NCI-H187 (cell line): ENCODE data around the gene ZNF138.
"Not testable (repeated sequence)": the region's sequence is repeated elsewhere in the genome, so short reads cannot be mapped to it uniquely, and the experiment has no call there.

Source experiments
- DNase-seq, 2 experiments: peaks; one replicate each; lab custom pipeline; 2025; lab: John Stamatoyannopoulos, UW

Gene ZNF138

DNA sequence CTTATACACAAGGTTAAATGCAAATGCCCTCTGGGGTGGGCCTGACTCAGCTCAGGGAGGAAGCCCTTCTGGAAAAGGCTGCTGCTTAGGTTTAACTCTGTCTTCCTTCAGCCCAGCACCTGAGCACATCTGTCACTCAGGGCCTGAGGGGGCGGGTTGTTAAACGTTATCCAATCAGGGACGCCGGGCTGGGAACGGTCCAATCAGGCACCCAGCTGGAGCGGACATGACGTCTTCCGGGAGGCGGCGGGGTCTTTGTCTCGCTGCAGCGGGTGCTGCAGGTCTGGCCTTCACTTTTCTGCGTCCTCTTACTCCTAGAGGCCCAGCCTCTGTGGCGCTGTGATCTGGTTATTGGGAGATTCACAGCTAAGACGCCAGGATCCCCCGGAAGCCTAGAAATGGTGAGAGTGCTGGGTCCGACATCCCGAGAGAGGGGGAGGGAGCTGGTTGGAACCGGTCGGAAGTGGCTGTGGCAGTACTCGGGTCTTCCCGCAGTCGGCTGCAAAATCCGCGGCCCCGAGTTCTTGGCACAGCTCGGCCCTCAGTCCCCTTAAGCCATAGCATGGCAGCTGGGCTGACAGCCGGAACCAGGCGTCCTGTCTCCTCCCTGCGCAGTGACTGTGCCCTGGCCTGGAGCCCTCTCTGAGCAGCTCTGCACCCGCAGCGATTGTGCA lies at the start of gene ZNF138:
Gene ZNF138 (plus strand): TSS at position 258 of the 674 bp plus-strand sequence. CDS start 141 bp downstream, at position 399.
- peak; percentile 94 to 95 for DNase-seq

DNA sequence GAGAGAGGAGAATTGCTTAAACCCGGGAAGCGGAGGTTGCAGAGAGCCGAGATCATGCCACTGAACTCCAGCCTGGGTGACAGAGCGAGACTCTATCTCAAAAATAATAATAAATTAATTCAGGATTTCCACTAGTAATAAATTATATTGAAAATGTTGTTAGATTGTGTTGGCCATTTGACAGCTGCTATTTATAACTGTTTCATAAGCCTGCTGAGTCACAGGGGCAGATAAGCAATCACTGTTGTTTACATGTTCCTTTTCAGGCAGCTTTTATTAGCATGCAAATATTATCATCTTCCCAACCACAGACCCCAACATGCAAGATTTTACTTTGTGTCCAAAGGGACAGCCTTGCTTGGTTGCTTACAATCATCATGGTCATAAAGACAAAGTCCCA lies 49.5 kb upstream of the ZNF138 start:
- no peak for DNase-seq

GRCh38 chr7:64747802-64748201 lies 46.4 kb upstream of the ZNF138 start:
- DNase-seq: no peak

GRCh38 chr7:64753032-64753431 lies 41.2 kb upstream of the ZNF138 start:
- DNase-seq: no peak

DNA sequence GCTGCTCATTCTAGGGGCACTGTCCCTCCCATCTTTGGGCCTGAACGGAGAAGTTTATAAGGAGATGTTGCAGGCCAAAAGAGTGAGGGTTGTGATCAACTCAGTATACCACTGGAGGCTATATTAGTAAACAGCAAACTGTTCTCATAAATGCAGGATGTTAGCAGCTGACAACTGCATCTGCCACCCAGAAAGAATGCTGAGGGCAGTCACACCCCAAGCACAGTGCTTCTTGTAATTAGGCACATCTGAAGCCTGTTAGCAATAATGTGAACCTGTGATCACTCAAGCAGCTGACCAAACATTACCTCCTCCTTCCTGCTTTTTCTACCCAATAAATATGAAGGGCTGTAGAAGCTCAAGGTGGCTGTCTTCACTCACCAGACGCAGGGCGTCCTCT lies 38.4 kb upstream of the ZNF138 start:
- no peak for DNase-seq

GRCh38 chr7:64758151-64758550 lies 36.1 kb upstream of the ZNF138 start:
- DNase-seq: no peak

GRCh38 chr7:64768824-64769223 lies 25.4 kb upstream of the ZNF138 start:
- DNase-seq: no peak

GRCh38 chr7:64774204-64774842 lies 19.9 kb upstream of the ZNF138 start:
- no peak for DNase-seq

DNA sequence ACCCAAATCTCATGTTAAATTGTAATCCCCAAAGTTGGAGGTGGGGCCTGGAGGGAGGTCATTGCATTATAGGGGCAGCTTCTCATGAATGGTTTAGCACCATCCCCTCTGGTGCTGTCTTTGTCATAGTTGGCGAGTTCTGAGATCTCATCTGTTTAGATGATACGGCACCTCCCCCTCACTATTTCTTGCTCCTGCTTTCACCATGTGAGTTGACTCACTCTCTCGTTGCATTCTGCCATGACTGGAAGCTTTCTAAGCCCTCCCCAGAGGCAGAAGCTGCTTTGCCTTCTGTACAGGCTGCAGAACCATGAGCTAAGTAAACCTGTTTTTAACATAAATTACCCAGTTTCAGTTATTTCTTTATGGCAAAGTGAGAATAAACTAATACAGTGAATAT lies 18.9 kb upstream of the ZNF138 start:
- no peak for DNase-seq

DNA sequence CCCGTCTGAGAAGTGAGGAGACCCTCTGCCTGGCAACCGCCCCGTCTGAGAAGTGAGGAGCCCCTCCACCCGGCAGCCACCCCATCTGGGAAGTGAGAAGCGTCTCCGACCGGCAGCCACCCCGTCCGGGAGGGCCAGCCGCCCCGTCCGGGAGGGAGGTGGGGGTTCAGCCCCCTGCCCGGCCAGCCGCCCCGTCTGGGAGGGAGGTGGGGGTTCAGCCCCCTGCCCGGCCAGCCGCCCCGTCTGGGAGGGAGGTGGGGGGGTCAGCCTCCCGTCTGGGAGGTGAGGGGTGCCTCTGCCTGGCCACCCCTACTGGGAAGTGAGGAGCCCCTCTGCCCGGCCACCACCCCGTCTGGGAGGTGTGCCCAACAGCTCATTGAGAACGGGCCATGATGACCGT lies 9.4 kb upstream of the ZNF138 start:
- not testable (repeated sequence) for DNase-seq

DNA sequence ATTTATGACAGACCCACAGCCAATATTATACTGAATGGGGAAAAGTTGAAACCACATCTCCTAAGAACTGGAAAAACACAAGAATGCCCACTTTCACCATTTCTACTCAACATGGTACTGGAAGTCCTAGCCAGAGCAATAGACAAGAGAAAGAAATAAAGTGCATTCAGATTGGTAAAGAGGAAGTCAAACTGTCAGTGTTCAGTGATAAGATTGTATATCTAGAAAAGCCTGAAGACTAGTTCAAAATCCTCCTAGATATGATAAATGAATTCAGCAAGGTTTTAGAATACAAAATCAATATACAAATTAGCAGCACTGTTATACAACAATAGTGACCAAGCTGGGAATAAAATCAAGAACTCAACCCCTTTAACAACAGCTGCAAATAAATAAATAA lies 6.9 kb upstream of the ZNF138 start:
- DNase-seq: no peak

DNA sequence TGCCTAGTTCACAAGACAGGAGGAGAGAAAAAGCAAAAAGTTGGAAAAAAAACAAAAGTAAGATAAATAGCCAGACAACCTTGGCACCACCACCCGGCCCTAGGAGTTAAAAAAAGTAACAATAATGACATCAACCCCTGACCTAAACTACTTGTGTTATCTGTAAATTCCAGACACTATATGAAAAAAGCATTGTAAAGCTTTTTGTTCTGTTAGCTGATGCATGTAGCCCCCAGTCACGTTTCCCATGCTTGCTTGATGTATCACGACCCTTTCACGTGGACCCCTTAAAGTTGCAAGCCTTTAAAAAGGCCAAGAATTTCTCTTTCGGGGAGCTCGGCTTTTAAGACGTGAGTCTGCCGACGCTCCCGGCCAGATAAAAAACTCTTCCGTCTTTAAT lies 5.0 kb upstream of the ZNF138 start:
- not testable (repeated sequence) for DNase-seq

DNA sequence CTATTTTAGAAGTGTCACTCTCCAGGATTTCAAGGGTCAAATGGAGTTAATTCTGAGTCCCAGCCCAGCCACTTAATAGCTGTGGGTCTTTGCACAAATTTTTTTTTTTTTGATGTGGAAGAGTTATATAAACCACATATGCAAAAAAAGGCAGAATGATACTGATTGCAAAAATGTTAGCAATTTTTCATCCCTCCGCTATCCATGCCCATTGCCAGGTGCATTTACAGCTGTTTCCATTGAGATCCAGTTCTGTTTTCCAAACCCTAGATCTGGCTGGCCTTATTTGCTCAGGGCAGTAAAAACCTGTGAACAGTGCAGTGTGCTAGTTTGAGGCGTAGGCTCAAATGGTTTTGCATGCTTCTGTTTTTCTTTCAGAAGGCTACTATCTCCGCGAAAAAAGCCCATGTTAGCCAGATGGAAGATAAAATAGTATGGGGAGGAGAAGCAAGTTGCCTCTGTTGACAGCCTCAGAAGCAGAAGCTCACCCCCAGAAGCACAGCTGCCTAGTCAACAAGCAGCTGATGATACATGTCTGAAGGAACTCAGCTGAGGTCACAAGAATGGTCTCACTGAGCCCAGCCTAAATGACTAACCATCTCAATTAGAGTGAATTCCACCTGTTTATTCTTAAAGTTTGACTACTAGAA lies 997 bp upstream of the ZNF138 start:
- no peak for DNase-seq

DNA sequence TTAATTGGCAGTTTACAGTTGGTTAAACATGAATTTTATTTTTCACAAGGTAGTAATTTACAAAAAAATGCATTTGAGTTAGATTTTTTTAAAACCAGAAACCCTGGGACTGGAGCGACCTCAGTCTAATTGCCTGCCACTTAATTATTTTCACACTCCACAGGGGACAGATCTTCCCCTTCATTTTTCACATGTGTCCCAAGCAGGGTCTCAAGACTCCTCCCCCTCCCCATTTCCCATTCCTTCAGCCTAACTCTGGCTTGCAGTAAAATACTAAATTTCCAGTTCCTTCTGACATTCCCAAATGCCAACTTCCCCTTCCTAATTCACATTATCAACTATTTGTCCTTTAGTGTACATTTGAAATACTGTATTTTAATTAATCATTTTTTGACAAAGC lies 948 bp downstream of the ZNF138 start:
- no peak for DNase-seq

GRCh38 chr7:64799169-64799568 lies 4.9 kb downstream of the ZNF138 start:
- DNase-seq: not testable (repeated sequence)

DNA sequence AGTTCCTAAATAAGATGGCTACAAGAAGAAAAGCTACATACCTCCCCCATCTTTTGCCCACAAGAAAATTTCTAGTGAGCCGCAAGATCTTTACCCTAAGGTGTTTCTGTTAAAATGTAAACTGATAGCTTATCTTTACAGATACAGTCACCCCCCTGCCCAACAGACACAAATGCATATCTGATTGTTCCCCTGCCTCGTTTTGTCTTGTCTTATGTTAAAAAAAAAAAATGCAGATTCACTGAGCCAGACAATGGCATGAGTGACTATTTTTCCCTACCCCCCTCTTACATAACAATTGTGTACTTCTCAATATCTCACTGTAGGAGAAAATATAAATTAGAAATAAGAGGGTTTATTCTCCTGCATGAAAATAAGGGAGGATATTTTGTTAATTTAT lies 8.5 kb downstream of the ZNF138 start:
- DNase-seq: no peak

GRCh38 chr7:64807731-64808365 lies 13.6 kb downstream of the ZNF138 start:
- no peak for DNase-seq

GRCh38 chr7:64811767-64812166 lies 17.5 kb downstream of the ZNF138 start:
- no peak for DNase-seq

GRCh38 chr7:64830926-64831325 lies 36.7 kb downstream of the ZNF138 start:
- DNase-seq: no peak

DNA sequence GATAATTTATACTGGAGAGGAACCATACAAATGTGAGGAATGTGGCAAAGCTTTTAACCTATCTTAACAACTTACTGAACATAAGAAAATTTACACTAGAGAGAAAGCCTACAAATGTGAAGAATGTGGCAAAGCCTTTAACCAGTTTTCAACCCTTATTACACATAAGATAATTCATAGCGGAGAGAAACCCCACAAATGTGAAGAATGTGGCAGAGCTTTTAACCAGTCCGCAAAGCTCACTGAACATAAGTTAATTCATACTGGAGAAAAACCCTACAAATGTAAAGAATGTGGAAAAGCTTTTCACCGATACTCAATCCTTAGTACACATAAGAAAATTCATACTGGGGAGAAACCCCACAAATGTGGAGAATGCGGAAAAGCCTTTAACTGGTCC lies 37.9 kb downstream of the ZNF138 start:
- no peak for DNase-seq

DNA sequence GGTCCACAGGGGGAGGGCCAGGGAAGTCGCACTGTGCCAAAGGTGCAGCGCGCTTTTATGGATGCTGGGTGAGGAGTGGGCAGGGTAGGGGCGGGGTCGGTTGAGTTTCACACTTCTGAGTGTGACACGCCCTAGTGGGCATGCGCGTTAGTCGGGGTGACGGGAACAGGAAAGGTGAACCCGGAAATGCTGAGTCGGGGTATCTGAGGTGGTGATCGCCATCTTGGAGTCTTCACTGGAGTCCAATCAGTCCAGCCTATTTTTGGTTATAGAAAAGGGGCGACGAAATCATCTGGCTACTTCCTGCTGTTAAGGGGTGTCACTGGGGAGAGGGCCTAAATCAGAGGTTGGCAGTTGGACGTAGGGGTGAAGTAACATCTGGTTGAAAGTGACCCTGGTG lies 40.8 kb downstream of the ZNF138 start:
- DNase-seq: no peak

DNA sequence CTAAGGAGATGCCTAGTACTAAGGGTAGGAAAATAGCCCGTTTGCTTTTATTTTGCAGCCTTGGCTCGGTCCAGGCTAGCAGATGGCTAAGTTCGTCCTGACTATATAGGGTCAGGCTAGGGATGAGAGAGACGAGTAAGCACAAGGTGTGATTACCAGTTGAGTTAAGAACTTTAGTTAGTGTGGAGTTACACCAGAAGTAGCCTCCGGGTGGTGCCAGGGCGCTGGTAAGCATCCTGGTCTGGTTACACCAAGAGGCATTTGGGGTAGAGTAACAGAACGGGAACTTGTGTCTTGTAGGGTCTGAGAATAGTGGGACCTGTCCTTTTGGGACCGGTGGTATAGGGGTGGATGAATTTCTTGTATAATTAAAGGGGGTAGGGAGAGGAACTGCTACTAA lies 41.6 kb downstream of the ZNF138 start:
- not testable (repeated sequence) for DNase-seq

DNA sequence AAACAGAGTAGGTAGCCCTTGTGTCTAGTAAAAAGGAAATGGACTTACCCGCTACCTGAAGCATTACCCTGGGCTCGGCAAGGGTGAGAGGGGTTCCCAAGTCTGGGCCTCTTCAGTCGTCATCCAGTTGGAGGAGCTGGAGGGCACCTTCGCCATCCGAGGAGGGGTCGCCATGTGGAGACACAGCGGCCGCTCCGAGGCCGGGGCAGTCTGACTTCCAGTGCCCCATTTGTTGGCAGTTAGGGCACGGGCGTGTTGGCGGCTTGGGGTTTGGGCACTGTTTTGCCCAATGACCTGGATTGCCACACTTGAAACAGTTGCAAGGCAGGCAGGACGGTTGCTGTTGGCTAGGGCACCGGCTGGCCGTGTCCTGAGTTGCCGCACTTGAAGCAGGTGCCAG lies 43.8 kb downstream of the ZNF138 start:
- not testable (repeated sequence) for DNase-seq
